ENCODE measurements around the gene ZNF311. TPM values are rescaled to one million over a fixed set of nuclear protein-coding genes. Genes with fewer than 3 reads are reported as not detected.

The ZNF311 gene
- total and polyA plus RNA-seq, 2 of the 13 experiments (the other 11 are each of a cell fraction or from before 2014, with no cell fraction given), result not detected

- TF ChIP-seq ZNF768 (CRISPR knock-in tag; IDR thresholded peaks at IDR 0.05) (no peak), FOXO4 (CRISPR knock-in tag; conservative IDR thresholded peaks at IDR 0.05) (no peak), ARID2 (CRISPR knock-in tag; IDR thresholded peaks at IDR 0.05; ENCODE audit: borderline replicate concordance) (no peak), ZNF83 (CRISPR knock-in tag; IDR thresholded peaks at IDR 0.05; ENCODE audit: borderline replicate concordance) (no peak), ZNF354B (CRISPR knock-in tag; IDR thresholded peaks at IDR 0.05) (0 out of 2 replicates have a peak, but pooled peaks have one; percentile 72), ZSCAN22 (CRISPR knock-in tag; IDR thresholded peaks at IDR 0.05) (no peak), CENPX (CRISPR knock-in tag; IDR thresholded peaks at IDR 0.05) (no peak), SMAD1 (CRISPR knock-in tag; IDR thresholded peaks at IDR 0.05; ENCODE audit: borderline replicate concordance, low read depth) (no peak), ZMYM3 (CRISPR knock-in tag; IDR thresholded peaks at IDR 0.05) (0 out of 2 replicates have a peak, but pooled peaks have one; percentile 25), SMYD3 (CRISPR knock-in tag; IDR thresholded peaks at IDR 0.05) (no peak), ZNF232 (CRISPR knock-in tag; IDR thresholded peaks at IDR 0.05; ENCODE audit: borderline replicate concordance) (no peak), ZSCAN25 (CRISPR knock-in tag; IDR thresholded peaks at IDR 0.05) (0 out of 2 replicates have a peak, but pooled peaks have one; percentile 20), RELA (CRISPR knock-in tag; IDR thresholded peaks at IDR 0.05) (no peak), ZFP36L1 (CRISPR knock-in tag; IDR thresholded peaks at IDR 0.05) (no peak), YEATS4 (CRISPR knock-in tag; IDR thresholded peaks at IDR 0.05; ENCODE audit: borderline replicate concordance) (no peak), ZKSCAN1 (IDR thresholded peaks at IDR 0.05; ENCODE audit: low read length) (no peak), ELF1 (CRISPR knock-in tag; IDR thresholded peaks at IDR 0.05) (no peak)
- TF ChIP-seq, protein P1, sequence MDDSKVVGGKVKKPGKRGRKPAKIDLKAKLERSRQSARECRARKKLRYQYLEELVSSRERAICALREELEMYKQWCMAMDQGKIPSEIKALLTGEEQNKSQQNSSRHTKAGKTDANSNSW (CRISPR knock-in tag; IDR thresholded peaks at IDR 0.05; ENCODE audit: borderline replicate concordance), result no peak
- TF ChIP-seq, protein P2, sequence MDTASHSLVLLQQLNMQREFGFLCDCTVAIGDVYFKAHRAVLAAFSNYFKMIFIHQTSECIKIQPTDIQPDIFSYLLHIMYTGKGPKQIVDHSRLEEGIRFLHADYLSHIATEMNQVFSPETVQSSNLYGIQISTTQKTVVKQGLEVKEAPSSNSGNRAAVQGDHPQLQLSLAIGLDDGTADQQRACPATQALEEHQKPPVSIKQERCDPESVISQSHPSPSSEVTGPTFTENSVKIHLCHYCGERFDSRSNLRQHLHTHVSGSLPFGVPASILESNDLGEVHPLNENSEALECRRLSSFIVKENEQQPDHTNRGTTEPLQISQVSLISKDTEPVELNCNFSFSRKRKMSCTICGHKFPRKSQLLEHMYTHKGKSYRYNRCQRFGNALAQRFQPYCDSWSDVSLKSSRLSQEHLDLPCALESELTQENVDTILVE (CRISPR knock-in tag; IDR thresholded peaks at IDR 0.05), result peak; percentile 5; the same call in 1 of the 2 replicates
- TF ChIP-seq, protein P3, sequence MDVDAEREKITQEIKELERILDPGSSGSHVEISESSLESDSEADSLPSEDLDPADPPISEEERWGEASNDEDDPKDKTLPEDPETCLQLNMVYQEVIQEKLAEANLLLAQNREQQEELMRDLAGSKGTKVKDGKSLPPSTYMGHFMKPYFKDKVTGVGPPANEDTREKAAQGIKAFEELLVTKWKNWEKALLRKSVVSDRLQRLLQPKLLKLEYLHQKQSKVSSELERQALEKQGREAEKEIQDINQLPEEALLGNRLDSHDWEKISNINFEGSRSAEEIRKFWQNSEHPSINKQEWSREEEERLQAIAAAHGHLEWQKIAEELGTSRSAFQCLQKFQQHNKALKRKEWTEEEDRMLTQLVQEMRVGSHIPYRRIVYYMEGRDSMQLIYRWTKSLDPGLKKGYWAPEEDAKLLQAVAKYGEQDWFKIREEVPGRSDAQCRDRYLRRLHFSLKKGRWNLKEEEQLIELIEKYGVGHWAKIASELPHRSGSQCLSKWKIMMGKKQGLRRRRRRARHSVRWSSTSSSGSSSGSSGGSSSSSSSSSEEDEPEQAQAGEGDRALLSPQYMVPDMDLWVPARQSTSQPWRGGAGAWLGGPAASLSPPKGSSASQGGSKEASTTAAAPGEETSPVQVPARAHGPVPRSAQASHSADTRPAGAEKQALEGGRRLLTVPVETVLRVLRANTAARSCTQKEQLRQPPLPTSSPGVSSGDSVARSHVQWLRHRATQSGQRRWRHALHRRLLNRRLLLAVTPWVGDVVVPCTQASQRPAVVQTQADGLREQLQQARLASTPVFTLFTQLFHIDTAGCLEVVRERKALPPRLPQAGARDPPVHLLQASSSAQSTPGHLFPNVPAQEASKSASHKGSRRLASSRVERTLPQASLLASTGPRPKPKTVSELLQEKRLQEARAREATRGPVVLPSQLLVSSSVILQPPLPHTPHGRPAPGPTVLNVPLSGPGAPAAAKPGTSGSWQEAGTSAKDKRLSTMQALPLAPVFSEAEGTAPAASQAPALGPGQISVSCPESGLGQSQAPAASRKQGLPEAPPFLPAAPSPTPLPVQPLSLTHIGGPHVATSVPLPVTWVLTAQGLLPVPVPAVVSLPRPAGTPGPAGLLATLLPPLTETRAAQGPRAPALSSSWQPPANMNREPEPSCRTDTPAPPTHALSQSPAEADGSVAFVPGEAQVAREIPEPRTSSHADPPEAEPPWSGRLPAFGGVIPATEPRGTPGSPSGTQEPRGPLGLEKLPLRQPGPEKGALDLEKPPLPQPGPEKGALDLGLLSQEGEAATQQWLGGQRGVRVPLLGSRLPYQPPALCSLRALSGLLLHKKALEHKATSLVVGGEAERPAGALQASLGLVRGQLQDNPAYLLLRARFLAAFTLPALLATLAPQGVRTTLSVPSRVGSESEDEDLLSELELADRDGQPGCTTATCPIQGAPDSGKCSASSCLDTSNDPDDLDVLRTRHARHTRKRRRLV (CRISPR knock-in tag; IDR thresholded peaks at IDR 0.05), result no peak
- TF ChIP-seq, protein P4, sequence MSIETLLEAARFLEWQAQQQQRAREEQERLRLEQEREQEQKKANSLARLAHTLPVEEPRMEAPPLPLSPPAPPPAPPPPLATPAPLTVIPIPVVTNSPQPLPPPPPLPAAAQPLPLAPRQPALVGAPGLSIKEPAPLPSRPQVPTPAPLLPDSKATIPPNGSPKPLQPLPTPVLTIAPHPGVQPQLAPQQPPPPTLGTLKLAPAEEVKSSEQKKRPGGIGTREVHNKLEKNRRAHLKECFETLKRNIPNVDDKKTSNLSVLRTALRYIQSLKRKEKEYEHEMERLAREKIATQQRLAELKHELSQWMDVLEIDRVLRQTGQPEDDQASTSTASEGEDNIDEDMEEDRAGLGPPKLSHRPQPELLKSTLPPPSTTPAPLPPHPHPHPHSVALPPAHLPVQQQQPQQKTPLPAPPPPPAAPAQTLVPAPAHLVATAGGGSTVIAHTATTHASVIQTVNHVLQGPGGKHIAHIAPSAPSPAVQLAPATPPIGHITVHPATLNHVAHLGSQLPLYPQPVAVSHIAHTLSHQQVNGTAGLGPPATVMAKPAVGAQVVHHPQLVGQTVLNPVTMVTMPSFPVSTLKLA (IDR thresholded peaks at IDR 0.05), result no peak
Measured at GRCh38 chr6:28980137-28980851, 24.8 kb downstream of the ZNF311 start (continued).
